IgD-negative memory B cell (primary cell): ENCODE measurements around the gene PPHLN1. TPM values are rescaled to one million over a fixed set of nuclear protein-coding genes. Genes with fewer than 3 reads are reported as not detected.

ENCODE experiments used
- H3K27ac Mint-ChIP-seq, 3 donors: one replicate each; pipeline ENCODE4 v1.8.0; 2020 to 2022; ENCODE audit warnings: mild to moderate bottlenecking in 3 of 3, mixed read lengths in 3 of 3, moderate library complexity in 1 of 3
- H3K27me3 Mint-ChIP-seq: one replicate; pipeline ENCODE4 v1.8.0; 2021; ENCODE audit warnings: mixed read lengths
- H3K36me3 Mint-ChIP-seq: one replicate; pipeline ENCODE4 v1.8.0; 2020; ENCODE audit warnings: mild to moderate bottlenecking, mixed read lengths
- H3K4me1 Mint-ChIP-seq, 3 donors: one replicate each; pipeline ENCODE4 v1.8.0; 2020 to 2022; ENCODE audit warnings: mixed read lengths in 3 of 3, mild to moderate bottlenecking in 1 of 3
- H3K4me3 Mint-ChIP-seq, 4 donors: one replicate each; pipeline ENCODE4 v1.8.0; 2020 to 2022; ENCODE audit warnings: mild to moderate bottlenecking in 4 of 4, mixed read lengths in 4 of 4, moderate library complexity in 3 of 4
- H3K9me3 Mint-ChIP-seq, 3 donors: one replicate each; pipeline ENCODE4 v1.8.0; 2020 to 2021; ENCODE audit warnings: mixed read lengths in 3 of 3, mild to moderate bottlenecking in 1 of 3
- polyA plus RNA-seq: library from polyadenylated mRNA; unstranded; fragments of 300-500 nt; fragmentation: Illumina TruSeq; gene quantifications from one replicate; pipeline ENCODE4 v1.2.3, GENCODE V29; 2021

The PPHLN1 gene
- polyA plus RNA-seq, 1 donor from 2014 or later: 114 TPM

DNA sequence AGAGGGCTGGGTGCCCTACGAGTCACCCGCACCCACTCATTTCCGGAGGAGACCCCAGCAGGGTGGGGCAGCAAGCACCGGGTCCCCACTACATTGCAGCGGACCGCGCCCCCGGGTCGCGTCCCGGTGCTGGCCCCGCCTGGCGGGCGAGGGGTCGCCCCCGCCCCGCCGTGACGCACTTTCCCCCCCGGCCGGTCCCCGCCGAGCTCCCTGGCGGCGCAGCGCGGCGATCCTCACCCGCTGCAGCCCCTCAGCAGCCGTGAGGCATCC, 157.5 kb downstream of the PPHLN1 start:
- H3K4me3 Mint-ChIP-seq: peak overlapping the region; percentile 84 to 99 (median 96)
- H3K27me3 Mint-ChIP-seq: peaks cover 3% of the 10 kb centered on the region
- H3K36me3 Mint-ChIP-seq: no peaks in the 10 kb centered on the region
- H3K9me3 Mint-ChIP-seq: no peaks in the 10 kb centered on the region
- peaks cover 16 to 28% (median 16%) of the 10 kb centered on the region in 3 donors for H3K4me1 Mint-ChIP-seq
- peak overlapping the region; percentile 78 to 95 (median 95) for H3K27ac Mint-ChIP-seq

DNA sequence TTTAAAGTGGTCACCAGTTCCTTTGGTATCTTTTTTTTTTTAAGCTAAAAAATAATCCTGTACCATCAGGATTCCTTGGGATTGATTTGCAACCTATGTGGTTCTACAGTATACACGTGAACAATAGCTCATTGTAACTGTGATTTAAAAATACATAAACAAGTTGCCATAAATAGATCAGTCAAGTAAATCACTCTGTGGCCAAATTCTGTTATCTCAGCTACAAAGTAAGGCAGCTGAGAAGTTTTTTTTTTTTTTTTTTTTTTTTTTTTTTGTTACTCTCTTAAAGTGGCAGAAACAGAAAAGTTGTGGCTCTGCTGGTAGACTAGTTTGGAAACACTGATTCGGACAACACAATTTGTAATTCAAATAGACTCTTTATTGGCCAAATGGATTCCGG, 159.0 kb downstream of the PPHLN1 start:
- Mint-ChIP-seq H3K36me3 (no peaks in the 10 kb centered on the region), H3K9me3 (no peaks in the 10 kb centered on the region), H3K27ac (peak overlapping the region in 1 of 3 donors; percentile 5), H3K27me3 (peaks cover 3% of the 10 kb centered on the region), H3K4me3 (peak overlapping the region in 3 of 4 donors; percentile 84 to 97 (median 94)), H3K4me1 (peaks cover 6 to 24% (median 11%) of the 10 kb centered on the region in 3 donors)

DNA sequence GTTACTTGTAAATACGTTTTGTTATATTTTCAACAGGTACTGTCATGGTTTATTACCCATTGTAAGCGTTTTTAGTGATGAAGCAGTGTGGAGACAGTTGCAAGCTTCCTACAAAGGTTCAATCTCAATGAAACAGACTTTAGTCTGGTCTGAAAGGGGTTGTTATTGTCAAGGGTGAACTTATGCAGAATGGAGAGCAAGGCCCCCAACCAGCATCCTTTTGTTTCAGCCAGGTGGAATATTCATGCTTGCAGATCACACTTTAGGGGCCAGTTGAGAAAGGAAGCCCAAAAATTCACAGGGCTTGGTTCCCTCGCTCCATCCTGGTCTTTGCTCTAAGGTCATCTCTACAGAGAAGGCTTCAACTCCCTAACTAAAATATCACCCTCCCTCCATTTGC, 159.9 kb downstream of the PPHLN1 start:
- H3K4me3 Mint-ChIP-seq: peak overlapping the region in 1 of 4 donors; percentile 84
- peaks cover 6 to 20% (median 7%) of the 10 kb centered on the region in 3 donors for H3K4me1 Mint-ChIP-seq
- H3K9me3 Mint-ChIP-seq: no peaks in the 10 kb centered on the region
- H3K27me3 Mint-ChIP-seq: peaks cover 3% of the 10 kb centered on the region
- no peaks in the 10 kb centered on the region for H3K36me3 Mint-ChIP-seq
- peak overlapping the region in 1 of 3 donors; percentile 5 for H3K27ac Mint-ChIP-seq

DNA sequence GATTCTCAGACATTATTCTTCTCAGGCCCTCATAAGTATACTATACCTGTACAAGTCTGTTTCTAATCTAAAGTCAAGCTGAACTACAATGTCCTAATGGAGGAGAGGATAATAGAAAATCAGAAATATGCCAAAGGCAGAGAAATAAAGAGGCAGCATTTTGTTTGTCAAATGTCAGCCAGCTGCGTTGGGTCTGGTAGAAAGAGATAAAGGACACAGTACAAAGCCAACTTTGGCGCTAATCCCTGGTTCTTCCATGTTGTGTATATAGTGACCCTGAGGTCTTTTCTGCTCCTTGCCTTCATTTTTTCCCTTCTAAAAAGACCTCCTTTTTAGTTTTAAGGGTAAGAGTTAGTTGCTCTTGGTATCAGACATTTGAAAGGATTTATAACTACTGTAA, 160.4 kb downstream of the PPHLN1 start:
- peaks cover 6 to 15% (median 7%) of the 10 kb centered on the region in 3 donors for H3K4me1 Mint-ChIP-seq
- H3K4me3 Mint-ChIP-seq: peak overlapping the region in 1 of 4 donors; percentile 84
- no peak overlapping the region for H3K27ac Mint-ChIP-seq
- no peaks in the 10 kb centered on the region for H3K36me3 Mint-ChIP-seq
- H3K27me3 Mint-ChIP-seq: peaks cover 3% of the 10 kb centered on the region
- H3K9me3 Mint-ChIP-seq: no peaks in the 10 kb centered on the region

DNA sequence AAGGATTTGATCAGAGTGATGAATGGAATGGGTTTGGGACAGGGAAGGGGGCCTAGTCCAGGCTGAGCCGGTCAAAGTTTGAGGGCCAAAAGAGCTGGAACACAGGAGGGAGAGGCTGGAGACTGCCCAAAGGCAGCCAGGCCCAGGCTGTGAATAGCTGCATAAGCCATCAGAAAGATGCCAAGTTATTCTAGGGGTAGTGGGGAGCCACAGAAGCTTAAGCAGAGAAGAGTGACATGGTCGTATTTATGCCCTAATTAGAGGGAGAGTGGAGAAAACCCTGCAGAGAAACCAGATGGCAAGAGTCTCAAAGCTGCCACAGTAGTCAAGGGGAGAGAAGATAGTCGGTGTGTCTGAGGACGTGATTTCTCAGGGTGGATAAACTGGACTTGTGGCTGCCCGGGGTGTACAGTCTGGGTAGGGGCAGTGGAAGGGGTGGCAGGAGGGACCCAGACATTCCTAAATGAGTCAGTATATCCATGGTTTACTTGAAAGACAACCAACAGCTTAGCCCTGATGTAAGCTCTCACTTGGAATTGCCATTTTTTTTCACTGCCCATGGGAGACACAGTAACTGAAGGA, 164.4 kb downstream of the PPHLN1 start:
- H3K4me1 Mint-ChIP-seq: no peaks in the 10 kb centered on the region
- H3K36me3 Mint-ChIP-seq: no peaks in the 10 kb centered on the region
- H3K27ac Mint-ChIP-seq: no peak overlapping the region
- no peaks in the 10 kb centered on the region for H3K27me3 Mint-ChIP-seq
- H3K4me3 Mint-ChIP-seq: no peak overlapping the region
- no peaks in the 10 kb centered on the region for H3K9me3 Mint-ChIP-seq

Other genes with a start within 250 kb of the PPHLN1 start
- gene GXYLT1, start 181.3 kb upstream of the PPHLN1 start, polyA plus RNA-seq: 5.1 TPM
- 20.1 TPM for gene YAF2, start 87.9 kb upstream of the PPHLN1 start, polyA plus RNA-seq
- gene ZCRB1, start 73 bp upstream of the PPHLN1 start, polyA plus RNA-seq: 93.5 TPM